MM.1S (cell line): ENCODE data around the gene TCAIM.

ENCODE experiments used
- CTCF ChIP-seq: fragments of 300-600 bp; sonication (generic); IDR thresholded peaks from 2 replicates; pipeline ENCODE4 v1.5.1; 2016; ENCODE audit warnings: antibody characterized with exemption, low read length, mixed read lengths
- EZH2 ChIP-seq: fragments of 300-600 bp; sonication (generic); optimal IDR thresholded peaks from 2 replicates; pipeline ENCODE3; 2017; ENCODE audit warnings: low read depth, mild to moderate bottlenecking, antibody characterized with exemption, low read length, mixed read lengths

GRCh38 chr3:44395714-44396113 is 57.1 kb downstream of the TCAIM start:
- TF ChIP-seq CTCF (no peak), EZH2 (no peak)
